ENCODE results near the gene DSCAM.

The DSCAM gene

GRCh38 chr21:40385883-40386282 lies 461.1 kb downstream of the DSCAM start:
- H3K4me3 ChIP-seq (ENCODE audit: low read depth, low read length): no peak overlapping the region
- no peak for TF ChIP-seq CTCF (IDR thresholded peaks at IDR 0.05; ENCODE audit: low read depth, low read length)

GRCh38 chr21:40383951-40384350 lies 463.0 kb downstream of the DSCAM start:
- no peak for TF ChIP-seq CTCF (IDR thresholded peaks at IDR 0.05; ENCODE audit: low read depth, low read length)
- no peak overlapping the region for H3K4me3 ChIP-seq (ENCODE audit: low read depth, low read length)

- H3K4me3 ChIP-seq (ENCODE audit: low read depth, low read length): no peak overlapping the region
- TF ChIP-seq CTCF (IDR thresholded peaks at IDR 0.05; ENCODE audit: low read depth, low read length): no peak
These were observed 465.8 kb downstream of the DSCAM start for GRCh38 chr21:40381111-40381510.

GRCh38 chr21:40379881-40380810 lies 466.8 kb downstream of the DSCAM start:
- TF ChIP-seq CTCF (IDR thresholded peaks at IDR 0.05; ENCODE audit: low read depth, low read length): no peak
- H3K4me3 ChIP-seq (ENCODE audit: low read depth, low read length): no peak overlapping the region

- no peak for TF ChIP-seq CTCF (IDR thresholded peaks at IDR 0.05; ENCODE audit: low read depth, low read length)
- no peak overlapping the region for H3K4me3 ChIP-seq (ENCODE audit: low read depth, low read length)
These were observed 469.8 kb downstream of the DSCAM start for GRCh38 chr21:40377135-40377534.

- no peak for TF ChIP-seq CTCF (IDR thresholded peaks at IDR 0.05; ENCODE audit: low read depth, low read length)
- H3K4me3 ChIP-seq (ENCODE audit: low read depth, low read length): no peak overlapping the region
These were observed 473.2 kb downstream of the DSCAM start for GRCh38 chr21:40373761-40374160.

GRCh38 chr21:40372506-40372905 lies 474.5 kb downstream of the DSCAM start:
- no peak for TF ChIP-seq CTCF (IDR thresholded peaks at IDR 0.05; ENCODE audit: low read depth, low read length)
- no peak overlapping the region for H3K4me3 ChIP-seq (ENCODE audit: low read depth, low read length)

All from WI38 (cell line).